K562 (cell line): ENCODE results near the gene ADGRL3. TPM values are rescaled to one million over a fixed set of nuclear protein-coding genes. Genes with fewer than 3 reads are reported as not detected.

ENCODE experiments used
- ATAC-seq: fragments of 200-7000 bp; cut with Tn5 transposase; 3 replicates; pipeline ENCODE4 v1.9.1; 2020; ENCODE audit warnings: moderate library complexity
- BruUV-seq: library from RNA; stranded (reverse); fragments of 400-500 nt; replicated peaks from 2 replicates; lab custom pipeline; 2021; lab: Mats Ljungman, UMichigan
- CTCF ChIA-PET: fragments of 300-600 bp; formaldehyde crosslinking; extraction: SDS; loops from one replicate; lab custom pipeline; 2021; ENCODE audit warnings: low intra/inter-chr PET ratio; lab: Yijun Ruan, JAX
- POLR2A ChIA-PET: fragments of 300-600, 350-650 bp; sonication (Branson Sonifier 250); formaldehyde crosslinking; extraction: SDS; loops from one replicate; lab custom pipeline; 2021; ENCODE audit warnings: antibody characterized with exemption, inconsistent platforms; lab: Yijun Ruan, JAX
- DNase-seq, 4 experiments: peaks; one replicate each; pipeline versions ENCODE4 v3.0.0 to v3.0.0-alpha.2; 2011 to 2018; ENCODE audit warnings: low spot score in 3 of 4, mixed read lengths in 3 of 4; ENCODE audit errors: extremely low read depth in 1 of 4
- FAIRE-seq: peaks from 2 replicates; lab custom pipeline; 2011; peaks lifted over from hg19 to GRCh38; lab: Jason Lieb, UNC
- H2AFZ ChIP-seq: 2 replicates; pipeline ENCODE4 v1.6.0; 2011; ENCODE audit warnings: low read depth, low read length, control low read depth, inconsistent platforms
- H3K27ac ChIP-seq: fragments of 200-600 bp; 3 replicates; pipeline ENCODE4 v1.8.0; 2011; ENCODE audit warnings: low read depth, mild to moderate bottlenecking, control low read depth, inconsistent platforms, low read length, moderate library complexity, mixed read lengths; ENCODE audit errors: extremely low read depth
- H3K27me3 ChIP-seq, 2 experiments: fragments of 300-600 bp in 1 of 2; 2 replicates in 1 of 2; 3 replicates in 1 of 2; pipeline versions ENCODE4 v1.6.0 to v1.8.0; 2011; ENCODE audit warnings: inconsistent platforms in 2 of 2, low read length in 2 of 2, mild to moderate bottlenecking in 1 of 2, mixed read lengths in 1 of 2, moderate library complexity in 1 of 2; ENCODE audit not compliant: control insufficient read depth in 2 of 2, insufficient read depth in 2 of 2
- H3K36me3 ChIP-seq: fragments of 300-600 bp; 3 replicates; pipeline ENCODE4 v1.8.0; 2011; ENCODE audit warnings: mild to moderate bottlenecking, low read length, inconsistent platforms; ENCODE audit not compliant: control insufficient read depth, insufficient read depth
- H3K4me1 ChIP-seq, 2 experiments: fragments of 200-600 bp in 1 of 2; replicated peaks in 1 of 2; 2 replicates in 1 of 2; 3 replicates in 1 of 2; pipeline versions ENCODE4 v1.5.1 to v1.8.0; 2011; ENCODE audit warnings: inconsistent platforms in 2 of 2, low read length in 2 of 2, mild to moderate bottlenecking in 1 of 2, mixed read lengths in 1 of 2, moderate library complexity in 1 of 2; ENCODE audit not compliant: control insufficient read depth in 2 of 2, insufficient read depth in 2 of 2
- H3K4me2 ChIP-seq: 2 replicates; pipeline ENCODE4 v1.6.1; 2011; ENCODE audit warnings: low read length, control low read depth, inconsistent platforms, mixed read lengths; ENCODE audit not compliant: insufficient read depth
- H3K4me3 ChIP-seq: fragments of 200-600 bp; sonication (generic), shearing (Covaris generic); 2 replicates; pipeline ENCODE4 v1.5.1; 2016; ENCODE audit warnings: control low read depth, inconsistent platforms
- H3K79me2 ChIP-seq: fragments of 200-600 bp; 3 replicates; pipeline ENCODE4 v1.8.0; 2011; ENCODE audit warnings: low read length, inconsistent platforms; ENCODE audit not compliant: control insufficient read depth, insufficient read depth
- H3K9ac ChIP-seq, 2 experiments: 2 replicates each; pipeline versions ENCODE4 v1.6.0 to v1.6.1; 2011; ENCODE audit warnings: low read depth in 2 of 2, low read length in 2 of 2, control low read depth in 1 of 2, inconsistent platforms in 1 of 2, mild to moderate bottlenecking in 1 of 2, mixed read lengths in 1 of 2; ENCODE audit not compliant: insufficient read depth in 1 of 2
- H3K9me1 ChIP-seq: one replicate; pipeline ENCODE4 v1.6.0; 2011; ENCODE audit warnings: inconsistent platforms, mild to moderate bottlenecking, low read length, moderate library complexity; ENCODE audit not compliant: control insufficient read depth, insufficient read depth
- H3K9me3 ChIP-seq: replicated peaks from 2 replicates; pipeline ENCODE4 v1.5.1; 2011; ENCODE audit warnings: low read depth, low read length, inconsistent platforms; ENCODE audit not compliant: control insufficient read depth, insufficient read depth
- H4K20me1 ChIP-seq: replicated peaks from 2 replicates; pipeline ENCODE4 v1.6.1; 2011; ENCODE audit warnings: low read length, inconsistent platforms, mixed read lengths; ENCODE audit not compliant: control insufficient read depth, insufficient read depth
- ZNF407 ChIP-seq: fragments of 450-650 bp; IDR thresholded peaks from 2 replicates; pipeline ENCODE4 v1.6.1; 2016; ENCODE audit warnings: low read depth
- ZNF444 ChIP-seq: fragments of 250-450 bp; sonication (Bioruptor Pico); IDR thresholded peaks from 2 replicates; pipeline ENCODE4 v1.4.0; 2020; ENCODE audit warnings: mild to moderate bottlenecking, moderate library complexity
- WGBS: fragments of 100-300 bp; shearing (Covaris generic); methylation state at CpG from one replicate; pipeline ENCODE4 v1.1.6; 2016; ENCODE audit warnings: low coverage, mixed read lengths; ENCODE audit not compliant: insufficient coverage; ENCODE audit errors: missing lambda C conversion rate; 5-methylcytosine and 5-hydroxymethylcytosine counted together
- in situ Hi-C: fragments of 300-500 bp; cut with MboI; formaldehyde crosslinking; loops from 4 replicates; pipeline ENCODE4 v1.15.0; 2018; ENCODE audit warnings: inconsistent platforms, mixed read lengths
- intact Hi-C: fragments of 100-400 bp; cut with micrococcal nuclease; formaldehyde crosslinking; loops from 2 replicates; pipeline ENCODE4 v1.14.2; 2022
- polyA plus RNA-seq, 8 experiments: library from polyadenylated mRNA; depleted of rRNA in 4 of 8; stranded (reverse) in 5 of 8; unstranded in 3 of 8; fragments of >200 nt; fragmentation: Nextera tagmentation in 2 of 8; fragmentation: Illumina TruSeq in 1 of 8; extraction: Ambion mirVana in 2 of 8; extraction: Trizol in 1 of 8; gene quantifications; 2 replicates each; pipeline versions ENCODE4 v1.2.1 to v1.2.3, GENCODE V29; 2011 to 2014; ENCODE audit warnings: inconsistent platforms in 1 of 8, missing spikeins in 1 of 8
- total RNA-seq, 7 experiments: library from RNA; depleted of rRNA in 6 of 7; stranded (reverse); fragments of >200 nt in 6 of 7; fragmentation: Illumina TruSeq in 2 of 7; extraction: Trizol in 2 of 7; gene quantifications; 2 replicates each; pipeline versions ENCODE4 v1.2.1 to v1.2.3, GENCODE V29; 2011 to 2021; ENCODE audit warnings: low replicate concordance in 1 of 7
- TF ChIP-seq, protein P1 (sequence below): fragments of 200-600 bp; sonication (generic); IDR thresholded peaks from one replicate; pipeline ENCODE4 v1.6.1; 2012; ENCODE audit warnings: mild to moderate bottlenecking, low read depth, low read length, inconsistent platforms

ADGRL3 gene
- total and polyA plus RNA-seq, 9 of the 15 experiments (the other 6 are each of a cell fraction or from before 2014, with no cell fraction given) = 0.03 to 0.14 (median 0.04) TPM; not detected in 2

- CTCF ChIA-PET = no interaction called here
- no peak overlapping the region for H3K27ac ChIP-seq
- no peaks in the 10 kb centered on the region for H3K4me1 ChIP-seq
- TF ChIP-seq, protein P1, sequence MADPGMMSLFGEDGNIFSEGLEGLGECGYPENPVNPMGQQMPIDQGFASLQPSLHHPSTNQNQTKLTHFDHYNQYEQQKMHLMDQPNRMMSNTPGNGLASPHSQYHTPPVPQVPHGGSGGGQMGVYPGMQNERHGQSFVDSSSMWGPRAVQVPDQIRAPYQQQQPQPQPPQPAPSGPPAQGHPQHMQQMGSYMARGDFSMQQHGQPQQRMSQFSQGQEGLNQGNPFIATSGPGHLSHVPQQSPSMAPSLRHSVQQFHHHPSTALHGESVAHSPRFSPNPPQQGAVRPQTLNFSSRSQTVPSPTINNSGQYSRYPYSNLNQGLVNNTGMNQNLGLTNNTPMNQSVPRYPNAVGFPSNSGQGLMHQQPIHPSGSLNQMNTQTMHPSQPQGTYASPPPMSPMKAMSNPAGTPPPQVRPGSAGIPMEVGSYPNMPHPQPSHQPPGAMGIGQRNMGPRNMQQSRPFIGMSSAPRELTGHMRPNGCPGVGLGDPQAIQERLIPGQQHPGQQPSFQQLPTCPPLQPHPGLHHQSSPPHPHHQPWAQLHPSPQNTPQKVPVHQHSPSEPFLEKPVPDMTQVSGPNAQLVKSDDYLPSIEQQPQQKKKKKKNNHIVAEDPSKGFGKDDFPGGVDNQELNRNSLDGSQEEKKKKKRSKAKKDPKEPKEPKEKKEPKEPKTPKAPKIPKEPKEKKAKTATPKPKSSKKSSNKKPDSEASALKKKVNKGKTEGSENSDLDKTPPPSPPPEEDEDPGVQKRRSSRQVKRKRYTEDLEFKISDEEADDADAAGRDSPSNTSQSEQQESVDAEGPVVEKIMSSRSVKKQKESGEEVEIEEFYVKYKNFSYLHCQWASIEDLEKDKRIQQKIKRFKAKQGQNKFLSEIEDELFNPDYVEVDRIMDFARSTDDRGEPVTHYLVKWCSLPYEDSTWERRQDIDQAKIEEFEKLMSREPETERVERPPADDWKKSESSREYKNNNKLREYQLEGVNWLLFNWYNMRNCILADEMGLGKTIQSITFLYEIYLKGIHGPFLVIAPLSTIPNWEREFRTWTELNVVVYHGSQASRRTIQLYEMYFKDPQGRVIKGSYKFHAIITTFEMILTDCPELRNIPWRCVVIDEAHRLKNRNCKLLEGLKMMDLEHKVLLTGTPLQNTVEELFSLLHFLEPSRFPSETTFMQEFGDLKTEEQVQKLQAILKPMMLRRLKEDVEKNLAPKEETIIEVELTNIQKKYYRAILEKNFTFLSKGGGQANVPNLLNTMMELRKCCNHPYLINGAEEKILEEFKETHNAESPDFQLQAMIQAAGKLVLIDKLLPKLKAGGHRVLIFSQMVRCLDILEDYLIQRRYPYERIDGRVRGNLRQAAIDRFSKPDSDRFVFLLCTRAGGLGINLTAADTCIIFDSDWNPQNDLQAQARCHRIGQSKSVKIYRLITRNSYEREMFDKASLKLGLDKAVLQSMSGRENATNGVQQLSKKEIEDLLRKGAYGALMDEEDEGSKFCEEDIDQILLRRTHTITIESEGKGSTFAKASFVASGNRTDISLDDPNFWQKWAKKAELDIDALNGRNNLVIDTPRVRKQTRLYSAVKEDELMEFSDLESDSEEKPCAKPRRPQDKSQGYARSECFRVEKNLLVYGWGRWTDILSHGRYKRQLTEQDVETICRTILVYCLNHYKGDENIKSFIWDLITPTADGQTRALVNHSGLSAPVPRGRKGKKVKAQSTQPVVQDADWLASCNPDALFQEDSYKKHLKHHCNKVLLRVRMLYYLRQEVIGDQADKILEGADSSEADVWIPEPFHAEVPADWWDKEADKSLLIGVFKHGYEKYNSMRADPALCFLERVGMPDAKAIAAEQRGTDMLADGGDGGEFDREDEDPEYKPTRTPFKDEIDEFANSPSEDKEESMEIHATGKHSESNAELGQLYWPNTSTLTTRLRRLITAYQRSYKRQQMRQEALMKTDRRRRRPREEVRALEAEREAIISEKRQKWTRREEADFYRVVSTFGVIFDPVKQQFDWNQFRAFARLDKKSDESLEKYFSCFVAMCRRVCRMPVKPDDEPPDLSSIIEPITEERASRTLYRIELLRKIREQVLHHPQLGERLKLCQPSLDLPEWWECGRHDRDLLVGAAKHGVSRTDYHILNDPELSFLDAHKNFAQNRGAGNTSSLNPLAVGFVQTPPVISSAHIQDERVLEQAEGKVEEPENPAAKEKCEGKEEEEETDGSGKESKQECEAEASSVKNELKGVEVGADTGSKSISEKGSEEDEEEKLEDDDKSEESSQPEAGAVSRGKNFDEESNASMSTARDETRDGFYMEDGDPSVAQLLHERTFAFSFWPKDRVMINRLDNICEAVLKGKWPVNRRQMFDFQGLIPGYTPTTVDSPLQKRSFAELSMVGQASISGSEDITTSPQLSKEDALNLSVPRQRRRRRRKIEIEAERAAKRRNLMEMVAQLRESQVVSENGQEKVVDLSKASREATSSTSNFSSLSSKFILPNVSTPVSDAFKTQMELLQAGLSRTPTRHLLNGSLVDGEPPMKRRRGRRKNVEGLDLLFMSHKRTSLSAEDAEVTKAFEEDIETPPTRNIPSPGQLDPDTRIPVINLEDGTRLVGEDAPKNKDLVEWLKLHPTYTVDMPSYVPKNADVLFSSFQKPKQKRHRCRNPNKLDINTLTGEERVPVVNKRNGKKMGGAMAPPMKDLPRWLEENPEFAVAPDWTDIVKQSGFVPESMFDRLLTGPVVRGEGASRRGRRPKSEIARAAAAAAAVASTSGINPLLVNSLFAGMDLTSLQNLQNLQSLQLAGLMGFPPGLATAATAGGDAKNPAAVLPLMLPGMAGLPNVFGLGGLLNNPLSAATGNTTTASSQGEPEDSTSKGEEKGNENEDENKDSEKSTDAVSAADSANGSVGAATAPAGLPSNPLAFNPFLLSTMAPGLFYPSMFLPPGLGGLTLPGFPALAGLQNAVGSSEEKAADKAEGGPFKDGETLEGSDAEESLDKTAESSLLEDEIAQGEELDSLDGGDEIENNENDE = no peak
- no peak for TF ChIP-seq ZNF407
- no peak for TF ChIP-seq ZNF444 (CRISPR knock-in tag)
- TF ChIP-seq, all 486 proteins: peak for 0
- Histone ChIP-seq H3K9me3 (no peaks in the 10 kb centered on the region), H3K9me1 (no peaks in the 10 kb centered on the region), H3K9ac (no peak overlapping the region), H3K4me3 (no peak overlapping the region), H4K20me1 (no peaks in the 10 kb centered on the region), H3K36me3 (no peaks in the 10 kb centered on the region), H2AFZ (no peak overlapping the region), H3K4me2 (no peak overlapping the region), H3K27me3 (no peaks in the 10 kb centered on the region), H3K79me2 (no peaks in the 10 kb centered on the region)
- WGBS = 0% methylated on average over 3 of the region's 3 CpGs
- in situ Hi-C loops = no loop called here
- DNase-seq (no peak), FAIRE-seq (no peak), ATAC-seq (no peak)
- no TSS peak for BruUV-seq
- intact Hi-C loops = no loop called here
- POLR2A ChIA-PET = no interaction called here
Measured at GRCh38 chr4:61559396-61559795, 359.3 kb downstream of the ADGRL3 start.
